Osteoblast (primary cell): ENCODE measurements around the gene FBLN1. TPM values are rescaled to one million over a fixed set of nuclear protein-coding genes. Genes with fewer than 3 reads are reported as not detected.

Source experiments
- DNase-seq: peaks from one replicate; pipeline ENCODE4 v3.0.0; 2011; ENCODE audit warnings: low spot score, mixed read lengths; ENCODE audit not compliant: insufficient read length; ENCODE audit errors: missing footprints
- H2AFZ ChIP-seq: 2 replicates; pipeline ENCODE4 v1.6.0; 2011; ENCODE audit warnings: mild to moderate bottlenecking, low read length
- H3K27ac ChIP-seq: 2 replicates; pipeline ENCODE4 v1.5.1; 2011; ENCODE audit warnings: mild to moderate bottlenecking, low read depth, low read length, moderate library complexity
- H3K27me3 ChIP-seq: 2 replicates; pipeline ENCODE4 v1.6.0; 2012; ENCODE audit warnings: mild to moderate bottlenecking, control low read depth, inconsistent platforms, low read length, moderate library complexity; ENCODE audit not compliant: insufficient read depth
- H3K36me3 ChIP-seq: 2 replicates; pipeline ENCODE4 v1.5.1; 2011; ENCODE audit warnings: mild to moderate bottlenecking, low read length, control low read depth, moderate library complexity; ENCODE audit not compliant: insufficient read depth
- H3K4me1 ChIP-seq: 2 replicates; pipeline ENCODE4 v1.5.1; 2011; ENCODE audit warnings: mild to moderate bottlenecking, low read length, control low read depth, moderate library complexity; ENCODE audit not compliant: insufficient read depth
- H3K4me2 ChIP-seq: 2 replicates; pipeline ENCODE4 v1.6.0; 2011; ENCODE audit warnings: mild to moderate bottlenecking, low read length; ENCODE audit not compliant: insufficient read depth
- H3K4me3 ChIP-seq: fragments of 200-600 bp; sonication (generic); 3 replicates; pipeline ENCODE4 v1.5.1; 2012; ENCODE audit warnings: mild to moderate bottlenecking, low read length, inconsistent platforms; ENCODE audit not compliant: insufficient read depth
- H3K79me2 ChIP-seq: 2 replicates; pipeline ENCODE4 v1.6.0; 2012; ENCODE audit warnings: mild to moderate bottlenecking, low read length, control low read depth, inconsistent platforms; ENCODE audit not compliant: insufficient read depth
- H3K9me3 ChIP-seq: 2 replicates; pipeline ENCODE4 v1.5.1; 2011; ENCODE audit warnings: low read depth, low read length, control low read depth
- H4K20me1 ChIP-seq: 2 replicates; pipeline ENCODE4 v1.6.0; 2012; ENCODE audit warnings: mild to moderate bottlenecking, low read length, control low read depth; ENCODE audit not compliant: insufficient read depth
- total RNA-seq: library from RNA; depleted of rRNA; stranded (reverse); fragments of >200 nt; gene quantifications from 2 replicates; pipeline ENCODE4 v1.2.3, GENCODE V29; 2012
- TF ChIP-seq, protein P1 (sequence below): IDR thresholded peaks from 2 replicates; pipeline ENCODE4 v1.5.1; 2011; ENCODE audit warnings: mild to moderate bottlenecking, low read depth, low read length, moderate library complexity; ENCODE audit errors: extremely low read depth

Gene FBLN1
- total RNA-seq, 1 donor = 88.3 TPM

GRCh38 chr22:45581549-45582080 lies 78.9 kb downstream of the FBLN1 start:
- Histone ChIP-seq H3K79me2 (no peaks in the 10 kb centered on the region), H3K4me1 (peaks cover 6% of the 10 kb centered on the region), H3K9me3 (no peaks in the 10 kb centered on the region), H3K36me3 (no peaks in the 10 kb centered on the region), H2AFZ (no peak overlapping the region), H4K20me1 (no peaks in the 10 kb centered on the region), H3K27ac (no peak overlapping the region), H3K27me3 (no peaks in the 10 kb centered on the region), H3K4me3 (no peak overlapping the region), H3K4me2 (no peak overlapping the region)
- TF ChIP-seq, protein P1, sequence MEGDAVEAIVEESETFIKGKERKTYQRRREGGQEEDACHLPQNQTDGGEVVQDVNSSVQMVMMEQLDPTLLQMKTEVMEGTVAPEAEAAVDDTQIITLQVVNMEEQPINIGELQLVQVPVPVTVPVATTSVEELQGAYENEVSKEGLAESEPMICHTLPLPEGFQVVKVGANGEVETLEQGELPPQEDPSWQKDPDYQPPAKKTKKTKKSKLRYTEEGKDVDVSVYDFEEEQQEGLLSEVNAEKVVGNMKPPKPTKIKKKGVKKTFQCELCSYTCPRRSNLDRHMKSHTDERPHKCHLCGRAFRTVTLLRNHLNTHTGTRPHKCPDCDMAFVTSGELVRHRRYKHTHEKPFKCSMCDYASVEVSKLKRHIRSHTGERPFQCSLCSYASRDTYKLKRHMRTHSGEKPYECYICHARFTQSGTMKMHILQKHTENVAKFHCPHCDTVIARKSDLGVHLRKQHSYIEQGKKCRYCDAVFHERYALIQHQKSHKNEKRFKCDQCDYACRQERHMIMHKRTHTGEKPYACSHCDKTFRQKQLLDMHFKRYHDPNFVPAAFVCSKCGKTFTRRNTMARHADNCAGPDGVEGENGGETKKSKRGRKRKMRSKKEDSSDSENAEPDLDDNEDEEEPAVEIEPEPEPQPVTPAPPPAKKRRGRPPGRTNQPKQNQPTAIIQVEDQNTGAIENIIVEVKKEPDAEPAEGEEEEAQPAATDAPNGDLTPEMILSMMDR = no peak
- peak; percentile 50 for DNase-seq

DNA sequence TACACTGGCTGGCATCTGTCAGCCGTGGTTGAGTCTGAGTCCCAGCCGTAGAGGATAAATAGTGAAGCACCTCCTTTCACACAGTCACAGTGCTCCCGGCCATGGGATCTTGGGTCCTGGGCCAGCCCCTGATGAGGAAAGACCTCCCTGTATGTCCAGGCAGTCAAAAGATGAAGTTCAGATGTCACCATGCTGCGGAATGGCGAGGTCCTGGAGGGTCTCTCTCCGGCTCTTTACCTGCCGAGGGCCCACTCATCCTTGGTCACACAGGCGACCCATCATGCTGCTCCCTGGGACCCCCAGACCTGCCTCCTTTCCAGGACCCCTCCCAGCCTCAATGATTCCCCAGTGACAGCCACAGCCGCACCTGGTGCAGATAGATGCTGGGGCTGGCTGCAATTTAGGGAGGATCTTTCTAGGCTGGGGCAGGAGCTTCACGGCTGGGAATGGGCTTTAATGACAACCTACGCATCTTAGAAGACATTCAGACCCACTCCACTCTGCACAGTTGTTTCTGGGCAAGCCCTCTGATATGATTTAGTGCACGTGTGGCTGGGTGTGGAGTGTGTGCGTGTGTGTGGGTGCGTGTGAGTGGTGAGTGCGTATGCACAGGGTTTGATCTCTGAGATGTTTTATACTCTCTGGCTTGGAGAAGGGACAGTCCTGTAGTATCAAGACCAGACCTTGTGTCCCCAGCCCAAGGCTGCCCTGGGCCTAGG lies 79.7 kb downstream of the FBLN1 start:
- H3K27me3 ChIP-seq = no peaks in the 10 kb centered on the region
- no peaks in the 10 kb centered on the region for H4K20me1 ChIP-seq
- TF ChIP-seq, protein P1 = no peak
- no peak overlapping the region for H3K27ac ChIP-seq
- peak; percentile 67 for DNase-seq
- H3K4me1 ChIP-seq = peaks cover 7% of the 10 kb centered on the region
- H3K79me2 ChIP-seq = no peaks in the 10 kb centered on the region
- H2AFZ ChIP-seq = no peak overlapping the region
- H3K4me2 ChIP-seq = no peak overlapping the region
- no peaks in the 10 kb centered on the region for H3K9me3 ChIP-seq
- no peaks in the 10 kb centered on the region for H3K36me3 ChIP-seq
- no peak overlapping the region for H3K4me3 ChIP-seq

- H3K27me3 ChIP-seq = no peaks in the 10 kb centered on the region
- H3K79me2 ChIP-seq = no peaks in the 10 kb centered on the region
- H3K4me3 ChIP-seq = no peak overlapping the region
- DNase-seq = peak; percentile 10
- TF ChIP-seq, protein P1 = no peak
- no peaks in the 10 kb centered on the region for H4K20me1 ChIP-seq
- no peak overlapping the region for H3K27ac ChIP-seq
- no peaks in the 10 kb centered on the region for H3K9me3 ChIP-seq
- H3K4me2 ChIP-seq = no peak overlapping the region
- peaks cover 13% of the 10 kb centered on the region for H3K4me1 ChIP-seq
- H2AFZ ChIP-seq = no peak overlapping the region
- no peaks in the 10 kb centered on the region for H3K36me3 ChIP-seq
Observed at GRCh38 chr22:45582955-45583320, 80.3 kb downstream of the FBLN1 start.

DNA sequence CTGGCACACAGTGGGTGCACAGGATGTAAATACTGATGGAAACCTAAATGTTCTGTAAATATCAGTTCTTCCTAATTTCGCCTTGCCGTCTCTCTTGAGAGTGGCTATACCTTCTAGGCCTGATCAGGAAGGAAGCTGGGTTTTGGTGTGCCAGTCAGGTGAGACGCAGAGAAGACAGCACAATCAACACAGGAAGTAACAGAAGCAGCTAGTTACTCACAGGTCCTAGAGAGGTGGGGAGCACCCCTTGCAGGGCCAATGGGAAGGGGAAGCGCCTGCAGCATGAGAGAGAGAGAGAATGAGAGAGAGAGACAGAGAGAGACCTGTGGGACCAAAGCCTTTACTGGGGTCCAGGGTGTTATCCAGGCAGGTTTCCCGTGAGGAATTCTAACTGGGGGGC lies 80.8 kb downstream of the FBLN1 start:
- Histone ChIP-seq H2AFZ (no peak overlapping the region), H3K79me2 (no peaks in the 10 kb centered on the region), H3K4me1 (peaks cover 18% of the 10 kb centered on the region), H4K20me1 (no peaks in the 10 kb centered on the region), H3K27me3 (no peaks in the 10 kb centered on the region), H3K27ac (no peak overlapping the region), H3K4me3 (no peak overlapping the region), H3K36me3 (no peaks in the 10 kb centered on the region), H3K4me2 (no peak overlapping the region), H3K9me3 (no peaks in the 10 kb centered on the region)
- peak; percentile 62 for DNase-seq
- TF ChIP-seq, protein P1 = no peak
